C1 segment of cervical spinal cord (tissue), 14 donors: ENCODE measurements around the gene NDUFAF8.
"Not testable (repeated sequence)": the region's sequence is repeated elsewhere in the genome, so short reads cannot be mapped to it uniquely, and the experiment has no call there.

Experiments
- DNase-seq, 14 donors: peaks; one replicate each; lab custom pipeline; 2025; lab: John Stamatoyannopoulos, UW

Gene NDUFAF8

GRCh38 chr17:81222906-81223761, 16.0 kb upstream of the NDUFAF8 start, which contains the start of gene CEP131:
Gene CEP131 (minus strand): TSS chr17:81222965. CDS start chr17:81220056, 2,909 bp downstream.
- DNase-seq = peak; percentile 90 to 99 (median 97)

- DNase-seq = no peak
Observed at GRCh38 chr17:81223762-81224130, 15.4 kb upstream of the NDUFAF8 start.

- DNase-seq = not testable (repeated sequence)
Observed at GRCh38 chr17:81227630-81228029, 11.5 kb upstream of the NDUFAF8 start.

GRCh38 chr17:81228420-81228819, 10.7 kb upstream of the NDUFAF8 start:
- peak in 4 of 14 donors; percentile 19 to 52 (median 32) for DNase-seq

- DNase-seq = peak in 1 of 14 donors; percentile 52
Observed at GRCh38 chr17:81228834-81229665, 10.1 kb upstream of the NDUFAF8 start.

- DNase-seq = no peak
Observed at GRCh38 chr17:81229666-81229920, 9.5 kb upstream of the NDUFAF8 start.

GRCh38 chr17:81230043-81230820, 8.9 kb upstream of the NDUFAF8 start:
- DNase-seq = no peak

GRCh38 chr17:81231121-81231645, 7.9 kb upstream of the NDUFAF8 start:
- DNase-seq = no peak

GRCh38 chr17:81231766-81232581, 7.1 kb upstream of the NDUFAF8 start:
- DNase-seq = no peak

GRCh38 chr17:81232616-81233241, 6.4 kb upstream of the NDUFAF8 start:
- no peak for DNase-seq

- DNase-seq = no peak
Observed at GRCh38 chr17:81233316-81233715, 5.8 kb upstream of the NDUFAF8 start.

GRCh38 chr17:81233811-81234505, 5.2 kb upstream of the NDUFAF8 start:
- no peak for DNase-seq

GRCh38 chr17:81234506-81234855, 4.6 kb upstream of the NDUFAF8 start:
- no peak for DNase-seq

GRCh38 chr17:81234940-81235821, 3.9 kb upstream of the NDUFAF8 start:
- DNase-seq = no peak

GRCh38 chr17:81235822-81236740, 3.0 kb upstream of the NDUFAF8 start:
- no peak for DNase-seq

GRCh38 chr17:81236784-81237183, 2.3 kb upstream of the NDUFAF8 start:
- DNase-seq = no peak

GRCh38 chr17:81237591-81238489, 1.3 kb upstream of the NDUFAF8 start:
- DNase-seq = no peak
